NCI-H748 (cell line): ENCODE measurements around the gene RCBTB1.
"Not testable (repeated sequence)": the region's sequence is repeated elsewhere in the genome, so short reads cannot be mapped to it uniquely, and the experiment has no call there.

Experiments used
- DNase-seq: peaks from one replicate; lab custom pipeline; 2025; ENCODE audit not compliant: unreplicated experiment; lab: John Stamatoyannopoulos, UW

RCBTB1 gene

DNA sequence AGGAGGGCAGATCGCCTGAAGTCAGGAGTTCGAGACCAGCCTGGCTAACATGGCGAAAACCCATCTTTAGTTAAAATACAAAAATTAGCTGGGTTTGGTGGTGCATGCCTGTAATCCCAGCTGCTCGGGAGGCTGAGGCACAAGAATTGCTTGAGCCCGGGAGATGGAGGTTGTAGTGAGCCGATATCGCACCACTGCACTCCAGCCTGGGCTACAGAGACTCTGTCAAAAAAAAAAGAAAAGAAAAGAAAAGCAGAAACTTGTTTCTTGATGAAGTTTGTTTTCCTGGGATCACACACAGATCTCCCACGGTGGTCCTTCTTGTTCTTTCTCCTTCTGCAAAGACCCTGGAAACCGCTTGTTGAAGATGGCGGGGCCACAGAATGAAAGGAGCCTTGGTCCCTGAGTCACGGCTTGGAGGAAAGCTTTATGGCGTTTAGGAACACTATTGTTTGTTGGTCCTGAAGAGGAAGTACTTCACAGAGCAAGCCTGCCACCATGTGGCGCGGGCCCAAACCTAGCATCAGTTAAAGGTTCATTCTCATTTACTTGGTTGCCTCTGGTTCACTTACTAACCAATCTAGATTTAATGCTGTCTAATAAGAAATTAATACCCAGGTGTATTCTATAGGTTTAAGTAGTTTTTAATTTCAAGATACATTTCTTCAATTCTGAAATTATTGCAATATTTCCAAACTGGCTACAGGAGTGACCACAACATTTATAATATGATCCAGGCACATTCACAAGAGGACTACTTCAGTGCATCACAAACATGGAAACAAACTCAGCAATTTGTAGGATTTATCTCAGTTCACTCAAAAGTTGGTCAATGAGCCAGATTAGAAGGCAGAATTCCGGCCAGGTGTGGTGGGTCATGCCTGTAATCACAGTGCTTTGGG is 21.6 kb upstream of the RCBTB1 start:
- DNase-seq = peak; percentile 91

DNA sequence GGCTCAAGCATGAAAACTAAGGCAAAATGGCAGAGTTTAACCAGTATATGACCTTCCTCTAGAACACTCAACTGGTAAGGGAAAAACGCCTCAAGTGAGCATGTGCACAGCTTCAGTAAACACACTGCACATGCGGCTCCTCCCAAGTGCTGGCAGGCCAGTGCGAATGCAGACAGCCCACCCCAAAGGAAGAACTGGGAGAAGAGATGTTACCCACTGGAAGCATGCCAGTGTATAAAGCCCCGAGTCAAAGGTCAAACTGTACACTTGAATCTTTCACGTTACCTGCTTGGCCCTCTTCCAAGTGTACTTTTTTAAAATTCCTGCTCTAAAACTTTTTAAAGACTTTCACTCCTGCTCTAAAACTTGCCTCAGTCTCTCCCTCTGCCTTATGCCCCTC is 19.2 kb upstream of the RCBTB1 start:
- no peak for DNase-seq

DNA sequence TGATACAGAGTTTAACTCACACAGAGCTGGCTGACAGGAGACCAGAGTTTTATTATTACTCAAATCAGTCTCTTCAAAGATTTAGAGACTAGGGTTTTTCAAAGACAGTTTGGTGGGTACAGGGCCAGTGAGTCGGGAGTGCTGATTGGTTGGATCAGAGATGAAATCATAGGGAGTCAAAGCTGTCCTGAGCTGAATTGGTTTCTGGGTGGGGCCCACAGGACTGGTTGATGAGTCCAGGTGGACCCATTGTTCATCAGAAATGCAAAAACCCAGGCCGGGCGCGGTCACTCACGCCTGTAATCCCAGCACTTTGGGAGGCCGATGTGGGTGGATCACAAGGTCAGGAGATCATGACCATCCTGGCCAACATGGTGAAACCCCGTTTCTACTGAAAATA is 17.3 kb upstream of the RCBTB1 start:
- DNase-seq = not testable (repeated sequence)

DNA sequence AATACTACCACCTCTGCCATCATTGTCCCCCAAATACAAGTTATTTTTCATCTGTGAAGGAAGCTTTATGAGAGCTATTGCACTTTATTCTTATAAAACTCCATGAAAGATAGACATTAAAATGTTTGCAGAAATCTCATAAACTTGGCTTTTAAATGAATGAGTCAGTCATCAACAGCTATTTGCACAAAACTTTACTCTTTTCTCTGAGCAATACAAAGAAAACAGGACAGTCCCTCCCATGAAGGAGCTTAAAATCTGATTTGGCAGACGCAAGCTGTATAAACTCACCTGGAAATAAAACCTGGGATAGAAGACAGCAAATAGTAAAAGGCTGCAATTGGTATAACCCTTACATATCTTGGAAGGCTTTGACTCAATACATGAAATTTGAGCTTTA is 16.6 kb upstream of the RCBTB1 start:
- no peak for DNase-seq

DNA sequence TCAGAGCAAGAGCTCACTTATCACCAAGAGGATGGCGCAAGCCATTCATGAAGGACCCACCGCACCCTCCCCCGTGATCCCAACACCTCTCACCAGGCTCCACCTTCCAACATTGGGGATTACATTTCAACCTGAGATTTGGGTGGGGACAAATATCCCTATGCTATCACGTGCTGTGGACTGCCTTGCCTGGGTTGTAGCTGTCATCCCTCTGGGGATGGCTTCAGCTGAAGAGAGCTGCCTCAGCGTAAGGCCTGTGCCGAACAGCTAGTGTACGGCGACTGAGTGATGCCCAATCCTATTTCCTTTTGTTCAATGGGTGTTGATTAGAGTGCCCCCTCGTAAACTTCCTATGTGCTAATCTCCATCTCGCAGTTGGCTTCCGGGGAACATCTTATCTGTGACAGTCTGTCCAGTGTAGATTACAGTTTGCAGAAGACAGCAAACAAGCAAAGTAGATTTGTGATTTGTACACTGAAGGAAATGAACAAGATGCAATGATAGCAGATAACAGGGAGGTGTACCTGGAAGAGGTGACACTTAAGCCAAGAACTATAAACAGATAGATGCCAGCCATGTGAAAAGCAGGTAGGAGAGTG is 11.8 kb upstream of the RCBTB1 start:
- no peak for DNase-seq

DNA sequence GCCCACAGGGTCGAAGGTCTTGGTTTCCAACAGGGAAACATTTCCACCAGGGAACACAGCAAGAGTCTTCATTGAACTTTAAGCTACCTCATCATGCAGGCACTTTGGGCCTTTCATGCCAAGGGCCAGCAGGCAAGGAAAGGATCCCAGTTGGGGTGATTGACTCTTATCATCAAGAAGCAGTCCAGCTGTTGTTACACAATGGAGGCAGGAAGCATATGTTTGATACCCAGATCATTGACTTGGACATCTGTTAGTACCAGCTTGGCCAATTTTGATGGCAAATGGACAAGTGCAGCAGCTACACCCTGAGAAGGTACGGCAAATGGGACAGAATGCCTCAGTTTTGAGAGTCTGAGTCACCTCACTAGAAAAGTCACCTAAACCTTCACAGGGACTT is 10.9 kb upstream of the RCBTB1 start:
- no peak for DNase-seq

DNA sequence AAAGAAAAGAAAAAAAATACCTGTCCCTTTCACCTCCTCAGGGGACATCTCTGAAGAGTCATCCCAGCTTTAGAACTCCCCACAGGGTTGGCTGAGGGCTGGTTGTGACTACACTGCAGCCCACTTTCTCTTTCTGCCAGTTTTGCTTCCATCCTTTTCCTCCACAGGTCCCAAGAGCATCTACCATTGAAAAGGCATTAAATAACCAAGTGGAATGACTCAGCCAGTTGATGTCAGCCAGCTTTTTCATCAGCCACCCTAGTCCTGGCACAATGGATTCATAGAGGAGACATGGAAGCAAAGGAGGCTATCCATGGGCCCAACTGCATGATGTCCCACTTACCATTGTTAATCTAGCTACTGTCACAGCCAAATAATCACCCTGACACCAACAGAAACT is 9.2 kb upstream of the RCBTB1 start:
- DNase-seq = no peak

DNA sequence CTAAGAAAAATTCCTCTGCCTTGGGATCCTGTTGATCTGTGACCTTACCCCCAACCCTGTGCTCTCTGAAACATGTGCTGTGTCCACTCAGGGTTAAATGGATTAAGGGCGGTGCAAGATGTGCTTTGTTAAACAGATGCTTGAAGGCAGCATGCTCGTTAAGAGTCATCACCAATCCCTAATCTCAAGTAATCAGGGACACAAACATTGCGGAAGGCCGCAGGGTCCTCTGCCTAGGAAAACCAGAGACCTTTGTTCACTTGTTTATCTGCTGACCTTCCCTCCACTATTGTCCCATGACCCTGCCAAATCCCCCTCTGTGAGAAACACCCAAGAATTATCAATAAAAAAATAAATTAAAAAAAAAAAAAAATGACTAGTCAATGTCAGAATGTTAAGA is 8.5 kb upstream of the RCBTB1 start:
- DNase-seq = not testable (repeated sequence)

DNA sequence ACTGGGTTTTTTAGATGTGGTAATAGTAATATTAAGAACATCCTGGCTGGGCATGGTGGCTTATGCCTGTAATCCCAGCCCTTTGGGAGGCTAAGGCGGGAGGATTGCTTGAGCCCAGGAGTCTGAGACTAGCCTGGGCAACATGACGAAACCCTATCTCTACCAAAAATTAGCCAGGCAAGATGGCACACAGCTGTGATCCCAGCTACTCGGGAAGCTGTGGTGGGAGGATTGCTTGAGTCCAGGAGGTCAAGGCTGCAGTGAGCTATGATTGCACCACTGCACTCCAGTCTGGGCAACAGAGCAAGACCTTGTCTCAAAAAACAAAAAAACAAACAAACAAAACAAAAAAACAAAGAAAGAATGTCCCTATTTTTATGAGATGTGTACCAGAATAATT is 5.4 kb upstream of the RCBTB1 start:
- DNase-seq = not testable (repeated sequence)

DNA sequence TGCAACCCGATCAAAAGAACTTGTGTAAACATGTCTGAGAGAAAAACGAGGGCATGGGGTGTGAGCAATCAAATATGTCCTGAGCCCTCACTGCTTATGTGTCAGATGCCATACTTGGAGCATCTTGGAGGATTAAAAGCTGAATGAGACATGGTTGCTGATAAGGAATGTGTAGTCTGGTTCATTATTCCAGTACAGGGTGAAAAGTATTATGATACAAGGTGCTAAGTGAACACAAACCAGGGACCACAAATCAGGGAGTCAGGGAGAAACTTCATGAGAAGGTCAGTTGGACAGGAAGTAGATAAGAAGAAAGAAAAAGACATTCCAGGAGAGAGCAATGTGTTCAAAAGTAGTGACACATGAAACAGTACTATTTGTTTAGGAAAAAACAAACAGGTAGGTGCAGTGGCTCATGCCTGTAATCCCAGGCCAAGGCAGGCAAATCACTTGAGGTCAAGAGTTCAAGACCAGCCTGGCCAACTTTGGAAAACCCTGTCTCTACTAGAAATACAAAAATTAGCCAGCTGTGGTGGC is 2.0 kb upstream of the RCBTB1 start:
- DNase-seq = no peak

DNA sequence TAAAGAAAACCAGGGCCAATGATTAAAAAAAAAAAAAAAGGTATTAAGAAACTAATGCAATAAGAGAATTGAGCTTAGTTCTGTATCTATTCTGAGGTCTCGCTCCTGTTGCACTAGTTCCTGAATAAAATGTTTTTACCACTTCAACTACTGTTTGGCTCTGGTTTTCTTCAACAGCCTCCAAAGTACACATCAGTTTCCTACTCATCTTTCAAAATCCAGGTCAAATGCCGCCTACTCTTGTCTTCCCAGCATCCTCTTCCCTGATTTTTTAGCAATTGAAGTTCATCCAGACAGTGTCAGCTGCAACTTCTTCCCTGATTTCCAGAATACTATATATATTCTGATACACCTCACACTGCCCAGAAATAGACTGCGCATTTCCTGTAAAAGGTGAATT is 1.4 kb upstream of the RCBTB1 start:
- no peak for DNase-seq

DNA sequence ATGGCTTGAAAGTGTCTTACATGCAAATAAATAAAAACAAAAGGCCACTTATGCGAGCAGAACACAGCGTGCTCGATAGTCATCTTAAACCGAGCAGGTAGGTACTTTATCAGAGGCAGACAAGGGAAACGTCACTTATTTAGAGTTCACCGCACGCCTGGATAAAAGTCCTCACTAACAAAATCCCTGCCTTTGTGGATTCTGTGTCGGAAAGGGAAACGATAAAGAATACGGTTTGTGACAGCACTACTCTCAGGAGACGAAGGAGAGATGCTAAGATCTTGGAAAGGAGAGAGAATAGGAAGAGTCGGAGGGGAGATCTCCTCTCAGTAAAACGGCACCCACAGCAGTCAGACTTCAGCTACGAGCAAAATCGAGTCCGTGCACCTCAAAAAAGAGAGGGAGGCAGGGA is 581 bp downstream of the RCBTB1 start:
- peak; percentile 45 for DNase-seq

DNA sequence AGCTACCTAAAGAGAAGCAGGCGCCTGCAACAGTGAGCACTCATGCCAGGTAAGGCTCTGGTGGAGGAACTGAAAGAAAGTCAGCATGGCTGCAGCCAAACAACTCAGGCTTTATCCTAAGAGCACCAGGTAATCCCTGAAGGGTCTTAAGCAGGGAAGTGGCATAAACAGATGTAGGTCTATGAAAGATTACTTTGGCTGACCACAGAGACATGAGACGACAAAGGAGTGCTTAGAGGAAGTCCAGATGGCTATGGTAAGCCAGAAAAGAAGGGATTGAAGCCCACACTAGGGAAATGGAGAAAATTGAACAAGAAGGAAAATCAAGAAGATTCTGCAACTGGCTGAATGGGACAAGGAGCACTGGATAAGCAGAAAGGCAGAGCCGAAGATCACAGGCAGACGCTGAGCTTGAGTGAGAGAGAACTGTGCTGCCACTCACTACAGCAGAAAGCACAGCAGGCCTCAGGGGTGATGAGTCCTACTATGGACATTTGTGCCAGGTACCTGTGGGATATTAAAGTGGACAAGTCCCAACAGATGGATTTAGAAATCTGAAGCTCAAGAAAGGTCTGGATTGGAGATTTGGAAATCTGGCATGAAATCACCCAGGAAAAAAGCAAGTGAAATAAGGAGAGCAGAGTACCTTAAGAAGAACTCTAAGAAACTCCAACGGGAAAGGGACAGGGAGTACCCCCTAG is 4.2 kb downstream of the RCBTB1 start:
- DNase-seq = no peak

DNA sequence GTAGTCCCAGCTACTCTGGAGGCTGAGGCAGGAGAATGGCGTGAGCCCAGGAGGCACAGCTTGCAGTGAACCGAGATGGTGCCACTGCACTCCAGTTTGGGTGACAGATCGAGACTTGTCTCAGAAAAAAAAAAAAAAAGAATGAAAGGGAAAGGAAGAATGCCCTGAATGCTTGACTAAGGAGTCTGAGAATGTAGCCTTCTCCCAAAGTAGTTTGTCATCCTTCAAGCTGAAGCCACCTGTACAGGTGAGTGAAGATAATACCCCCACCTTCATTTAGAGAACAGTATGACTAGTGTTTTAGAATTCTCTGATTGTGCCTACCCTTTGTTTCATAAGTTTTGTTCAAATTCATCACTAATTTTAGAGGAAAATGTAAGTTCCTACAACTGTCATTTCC is 5.9 kb downstream of the RCBTB1 start:
- no peak for DNase-seq

DNA sequence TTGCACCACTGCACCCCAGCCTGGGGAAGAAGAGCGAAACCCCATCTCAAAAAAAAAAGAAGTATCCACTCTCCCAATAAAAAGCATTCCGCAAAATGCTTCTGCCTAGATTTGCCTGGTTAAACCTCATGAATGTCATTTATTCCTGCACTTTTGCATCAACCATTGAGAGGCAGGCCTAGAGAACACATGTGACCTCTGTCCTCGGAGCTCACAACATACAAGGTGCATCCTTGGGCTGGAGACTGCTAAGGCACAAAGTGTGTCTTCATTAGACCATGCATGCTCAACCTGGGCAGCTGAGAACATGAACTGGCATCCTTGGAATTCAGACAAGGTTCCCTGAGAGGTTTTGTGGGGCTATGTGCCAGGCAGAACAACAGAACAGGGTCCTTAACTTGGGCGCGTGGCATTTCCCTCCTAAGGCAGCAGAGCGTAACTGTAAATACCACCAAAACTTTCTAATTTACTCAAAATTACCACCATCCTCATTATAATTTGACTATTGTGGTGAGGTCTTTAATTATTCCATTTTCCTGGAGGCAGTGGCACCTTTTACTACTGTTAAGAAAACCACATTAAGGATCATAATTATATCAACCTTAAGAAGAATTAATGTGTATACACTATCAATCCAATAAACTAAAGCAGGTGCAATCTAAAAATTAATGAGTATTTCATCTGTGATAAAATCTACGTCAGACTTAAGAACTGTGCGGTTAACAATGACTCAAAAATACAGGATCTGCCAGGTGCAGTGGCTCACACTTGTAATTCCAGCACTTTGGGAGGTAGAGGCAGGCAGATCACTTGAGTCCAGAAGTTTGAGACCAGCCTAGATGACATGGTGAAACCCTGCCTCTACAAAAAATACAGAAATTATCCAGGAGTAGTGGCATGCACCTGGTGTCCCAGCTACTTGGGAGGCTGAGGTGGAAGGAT is 13.8 kb downstream of the RCBTB1 start:
- no peak for DNase-seq

DNA sequence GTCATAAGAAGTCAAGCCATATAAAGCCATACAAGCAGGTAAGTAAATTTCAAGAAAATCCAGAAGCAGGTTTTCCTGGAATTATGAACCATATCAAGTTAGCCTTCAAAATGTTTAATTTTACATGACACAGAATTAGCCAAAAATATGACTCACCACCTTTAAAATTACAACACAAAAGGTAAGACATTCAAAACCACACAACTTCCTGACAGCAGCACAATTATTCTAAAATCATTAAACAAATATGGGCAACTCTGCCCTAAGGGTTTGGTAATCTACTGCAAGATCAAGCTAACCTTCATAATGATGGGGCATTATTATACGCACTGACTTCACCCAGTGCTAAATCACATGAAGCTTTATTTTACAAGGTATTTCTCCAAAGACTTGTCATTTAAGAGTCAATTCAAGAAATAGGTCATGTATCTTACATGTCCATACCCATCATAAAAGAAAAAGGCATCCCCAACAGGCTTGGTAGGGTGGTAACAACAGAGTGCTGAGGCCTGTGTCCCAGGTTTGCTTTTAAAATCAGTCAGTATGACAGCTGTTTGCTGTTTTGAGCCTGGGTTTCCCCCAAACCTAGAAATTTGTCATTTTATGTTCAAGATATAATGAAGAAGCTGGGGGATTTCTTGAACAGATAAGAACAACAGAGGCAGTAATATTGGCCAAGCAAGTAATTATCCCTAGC is 15.2 kb downstream of the RCBTB1 start:
- no peak for DNase-seq

DNA sequence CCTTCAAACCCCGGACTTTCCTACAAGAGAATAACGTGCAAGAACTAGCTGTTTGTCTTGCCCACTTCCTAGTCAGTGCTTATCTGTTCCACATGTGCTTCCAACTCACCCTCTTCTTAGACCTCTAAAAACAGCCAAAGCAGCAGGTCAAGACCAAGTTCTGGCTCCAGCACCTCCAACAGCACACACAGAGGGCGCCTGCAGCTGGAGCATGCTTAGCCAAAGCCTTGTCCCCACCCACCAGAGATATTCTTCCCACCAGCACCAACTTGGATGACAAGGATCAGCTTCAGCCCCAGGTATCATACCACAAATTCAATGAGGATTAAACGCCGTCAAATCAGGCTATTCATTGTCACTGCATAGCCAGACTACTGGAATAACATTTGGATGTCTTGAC is 17.9 kb downstream of the RCBTB1 start:
- DNase-seq = no peak

DNA sequence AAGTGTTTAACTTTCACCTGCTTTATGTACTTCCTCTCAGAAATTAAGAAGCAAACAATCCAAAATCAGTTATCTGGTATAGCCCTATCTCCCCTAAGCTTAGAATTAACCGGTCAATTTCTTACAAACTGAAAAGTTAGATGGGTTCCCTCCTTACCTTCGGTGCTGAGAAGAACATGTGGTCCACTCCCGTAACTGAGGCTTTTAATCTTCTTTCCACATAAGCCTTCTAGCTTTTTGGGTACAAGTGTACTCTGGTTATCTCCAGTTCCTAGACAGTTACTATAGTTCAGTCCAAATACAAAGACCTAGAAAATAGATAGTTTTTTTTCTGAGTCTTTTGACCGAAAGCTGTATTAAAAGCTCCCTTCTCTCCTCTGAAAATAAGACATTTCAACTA is 18.9 kb downstream of the RCBTB1 start:
- no peak for DNase-seq

DNA sequence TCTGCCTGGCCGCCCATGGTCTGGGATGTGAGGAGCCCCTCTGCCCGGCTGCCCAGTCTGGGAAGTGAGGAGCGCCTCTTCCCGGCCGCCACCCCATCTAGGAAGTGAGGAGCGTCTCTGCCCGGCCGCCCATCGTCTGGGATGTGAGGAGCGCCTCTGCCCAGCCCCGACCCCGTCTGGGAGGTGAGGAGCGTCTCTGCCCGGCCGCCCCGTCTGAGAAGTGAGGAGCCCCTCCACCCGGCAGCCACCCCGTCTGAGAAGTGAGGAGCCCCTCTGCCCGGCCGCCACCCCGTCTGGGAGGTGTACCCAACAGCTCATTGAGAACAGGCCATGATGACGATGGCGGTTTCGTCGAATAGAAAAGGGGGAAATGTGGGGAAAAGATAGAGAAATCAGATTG is 19.9 kb downstream of the RCBTB1 start:
- not testable (repeated sequence) for DNase-seq

DNA sequence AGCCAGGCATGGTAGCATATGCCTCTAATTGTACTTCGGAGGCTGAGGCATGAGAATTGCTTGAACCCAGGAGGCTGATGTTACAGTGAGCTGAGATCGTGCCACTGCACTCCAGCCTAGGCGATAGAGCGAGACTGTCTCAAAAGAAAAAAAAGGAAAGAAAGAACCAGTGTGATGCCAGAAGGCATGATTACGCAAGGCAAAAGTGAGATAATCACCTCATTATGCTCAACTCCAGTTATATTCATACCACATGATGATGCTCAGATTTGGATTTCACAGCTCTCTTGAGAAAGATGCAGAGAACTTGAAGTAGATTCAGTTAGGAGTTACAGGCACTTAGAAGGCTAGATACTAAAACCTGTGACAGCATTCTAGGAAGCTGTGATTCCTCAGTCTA is 21.8 kb downstream of the RCBTB1 start:
- no peak for DNase-seq
